ENCODE measurements around the gene MAN1C1. TPM values are rescaled to one million over a fixed set of nuclear protein-coding genes. Genes with fewer than 3 reads are reported as not detected.

The MAN1C1 gene
- total RNA-seq, 1 donor from 2014 or later = 5.4 TPM

DNA sequence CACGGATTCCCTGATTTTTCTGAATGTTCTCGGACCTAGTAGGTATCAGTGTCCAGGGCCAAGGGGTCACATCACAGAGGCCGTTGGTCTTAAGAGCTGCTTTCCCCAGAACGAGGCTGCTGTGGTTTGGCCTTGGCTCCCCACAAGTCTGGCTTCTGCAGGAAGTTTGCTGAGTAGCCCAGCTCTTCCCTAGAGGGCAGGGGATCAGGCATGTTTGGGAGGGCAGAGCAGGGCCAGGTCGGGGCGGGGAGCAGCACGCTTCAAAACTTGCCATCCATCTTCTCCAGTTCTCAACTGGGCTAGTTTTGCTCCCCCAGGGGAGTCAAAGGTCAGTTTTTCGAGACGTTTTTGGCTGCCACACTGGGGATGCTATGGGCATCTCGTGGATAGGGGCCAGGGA lies 37.0 kb downstream of the MAN1C1 start:
- no peaks in the 10 kb centered on the region for H3K36me3 Mint-ChIP-seq (ENCODE audit: unreplicated experiment)
- no peak overlapping the region for H3K4me3 Mint-ChIP-seq (ENCODE audit: unreplicated experiment)
- peaks cover 2% of the 10 kb centered on the region for H3K27me3 Mint-ChIP-seq (ENCODE audit: unreplicated experiment)
- no peaks in the 10 kb centered on the region for H3K9me3 Mint-ChIP-seq (ENCODE audit: unreplicated experiment)
- no peak for DNase-seq
- peaks cover 8% of the 10 kb centered on the region for H3K4me1 Mint-ChIP-seq (ENCODE audit: low read depth, unreplicated experiment)
- H3K27ac Mint-ChIP-seq (ENCODE audit: unreplicated experiment) = no peak overlapping the region
- TF ChIP-seq, protein P1, sequence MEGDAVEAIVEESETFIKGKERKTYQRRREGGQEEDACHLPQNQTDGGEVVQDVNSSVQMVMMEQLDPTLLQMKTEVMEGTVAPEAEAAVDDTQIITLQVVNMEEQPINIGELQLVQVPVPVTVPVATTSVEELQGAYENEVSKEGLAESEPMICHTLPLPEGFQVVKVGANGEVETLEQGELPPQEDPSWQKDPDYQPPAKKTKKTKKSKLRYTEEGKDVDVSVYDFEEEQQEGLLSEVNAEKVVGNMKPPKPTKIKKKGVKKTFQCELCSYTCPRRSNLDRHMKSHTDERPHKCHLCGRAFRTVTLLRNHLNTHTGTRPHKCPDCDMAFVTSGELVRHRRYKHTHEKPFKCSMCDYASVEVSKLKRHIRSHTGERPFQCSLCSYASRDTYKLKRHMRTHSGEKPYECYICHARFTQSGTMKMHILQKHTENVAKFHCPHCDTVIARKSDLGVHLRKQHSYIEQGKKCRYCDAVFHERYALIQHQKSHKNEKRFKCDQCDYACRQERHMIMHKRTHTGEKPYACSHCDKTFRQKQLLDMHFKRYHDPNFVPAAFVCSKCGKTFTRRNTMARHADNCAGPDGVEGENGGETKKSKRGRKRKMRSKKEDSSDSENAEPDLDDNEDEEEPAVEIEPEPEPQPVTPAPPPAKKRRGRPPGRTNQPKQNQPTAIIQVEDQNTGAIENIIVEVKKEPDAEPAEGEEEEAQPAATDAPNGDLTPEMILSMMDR (IDR thresholded peaks at IDR 0.05; ENCODE audit: partially characterized antibody, unreplicated experiment) = no peak

DNA sequence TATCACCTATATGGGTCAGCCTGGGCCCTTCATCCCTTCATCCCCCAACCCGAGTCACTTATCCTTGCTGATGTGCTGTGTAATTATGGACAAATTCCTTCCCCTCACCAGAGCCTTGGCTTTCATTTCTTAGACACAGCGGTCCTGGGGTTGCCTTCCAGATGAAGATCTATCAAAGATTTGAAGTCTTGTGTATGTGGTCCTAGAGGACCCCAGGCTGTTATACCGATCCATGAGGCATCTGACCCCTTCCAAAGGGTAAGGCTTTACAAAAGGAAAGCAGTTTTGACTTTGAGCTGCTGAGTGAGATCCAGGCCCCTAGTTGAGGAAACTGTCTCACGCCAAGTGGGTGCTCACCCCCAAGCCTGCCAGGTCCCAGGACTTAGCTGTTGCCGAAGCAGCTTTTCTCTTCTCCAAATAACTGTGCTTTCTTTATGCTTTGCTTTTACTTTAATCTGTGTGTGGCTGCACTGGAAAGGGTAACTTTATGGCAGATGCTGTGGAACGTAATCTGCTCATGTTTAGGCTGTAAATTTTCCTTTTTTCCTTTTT lies 37.6 kb downstream of the MAN1C1 start:
- Mint-ChIP-seq H3K27me3 (ENCODE audit: unreplicated experiment) (peaks cover 4% of the 10 kb centered on the region), H3K9me3 (ENCODE audit: unreplicated experiment) (no peaks in the 10 kb centered on the region), H3K27ac (ENCODE audit: unreplicated experiment) (no peak overlapping the region), H3K36me3 (ENCODE audit: unreplicated experiment) (no peaks in the 10 kb centered on the region), H3K4me3 (ENCODE audit: unreplicated experiment) (no peak overlapping the region), H3K4me1 (ENCODE audit: low read depth, unreplicated experiment) (peaks cover 11% of the 10 kb centered on the region)
- no peak for DNase-seq
- TF ChIP-seq, protein P1 (IDR thresholded peaks at IDR 0.05; ENCODE audit: partially characterized antibody, unreplicated experiment) = no peak

DNA sequence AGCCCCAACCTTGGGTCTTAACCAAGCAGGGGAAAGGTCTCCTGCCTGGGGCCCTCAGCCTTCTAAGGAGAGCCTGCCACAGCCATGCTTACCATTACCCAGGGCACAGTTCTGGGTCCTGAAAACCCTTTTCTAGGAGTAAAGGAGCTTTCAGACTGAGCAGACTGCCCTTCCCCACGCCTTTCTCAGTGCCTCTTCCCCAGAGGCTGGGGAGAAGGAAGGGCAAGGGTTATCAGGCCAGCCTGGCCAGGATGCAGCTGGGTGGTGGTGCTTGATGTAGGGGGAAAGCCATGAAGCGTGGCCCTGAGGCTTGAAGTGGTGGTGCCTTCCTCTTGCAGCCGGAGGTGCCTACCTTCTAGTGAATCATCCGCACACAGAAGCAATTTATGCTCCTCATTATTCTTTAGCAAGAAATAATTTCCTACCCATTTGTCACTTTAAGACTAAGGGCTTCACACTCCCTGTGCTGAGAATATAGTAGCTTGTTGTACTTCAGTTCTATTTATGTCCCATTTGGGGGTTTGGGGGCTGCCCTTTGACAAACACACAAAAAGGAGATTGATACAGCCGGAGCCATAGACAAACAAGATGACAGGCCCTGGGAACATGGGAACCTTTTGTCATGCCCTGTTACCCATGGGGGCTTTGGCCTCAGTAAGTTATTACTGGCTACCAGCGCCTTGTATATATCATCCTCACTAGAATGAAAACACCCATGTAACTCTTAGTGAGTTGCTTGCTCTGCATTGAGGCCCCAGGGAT lies 40.7 kb downstream of the MAN1C1 start:
- TF ChIP-seq, protein P1 (IDR thresholded peaks at IDR 0.05; ENCODE audit: partially characterized antibody, unreplicated experiment) = no peak
- Mint-ChIP-seq H3K4me3 (ENCODE audit: unreplicated experiment) (no peak overlapping the region), H3K27ac (ENCODE audit: unreplicated experiment) (no peak overlapping the region)

DNA sequence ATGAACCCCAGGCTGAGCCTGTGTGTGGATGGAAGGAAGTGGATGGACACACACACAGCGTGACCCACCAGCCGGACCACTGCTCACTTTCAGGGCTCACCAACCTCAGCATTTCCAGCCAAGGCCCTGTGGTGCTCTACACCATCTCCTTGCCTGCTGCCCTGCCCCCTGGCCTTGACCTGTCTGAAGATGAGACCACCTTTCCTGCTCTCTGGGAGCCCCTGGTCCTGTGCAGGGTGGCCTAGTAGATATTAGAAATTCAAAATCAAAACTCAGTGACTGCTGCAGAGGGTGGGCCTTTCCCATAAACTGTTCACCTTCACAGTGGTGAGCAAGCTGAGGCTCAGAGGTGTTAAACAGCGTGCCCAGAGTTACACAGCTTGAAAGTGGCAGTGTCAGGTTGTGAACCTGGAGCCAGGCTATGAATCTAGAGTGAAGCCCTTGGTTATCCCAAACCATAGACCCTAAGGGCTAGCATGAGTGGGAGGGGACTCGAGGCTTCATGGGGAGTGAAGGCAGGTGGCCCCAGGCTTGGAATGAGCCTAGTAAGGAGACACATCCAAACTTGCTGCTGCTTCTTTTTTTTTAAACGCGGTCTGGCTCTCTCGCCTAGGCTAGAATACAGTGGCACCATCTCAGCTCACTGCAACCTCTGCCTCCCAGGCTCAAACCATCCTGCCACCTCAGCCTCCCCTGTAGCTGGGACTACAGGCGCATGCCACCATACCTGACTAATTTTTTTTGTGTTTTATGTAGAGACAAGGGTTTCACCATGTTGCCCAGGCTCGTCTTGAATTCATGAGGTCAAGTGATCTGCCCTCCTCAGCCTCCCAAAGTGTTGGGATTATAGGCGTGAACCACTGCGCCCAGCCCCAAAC lies 41.5 kb downstream of the MAN1C1 start:
- H3K27me3 Mint-ChIP-seq (ENCODE audit: unreplicated experiment) = peaks cover 7% of the 10 kb centered on the region
- TF ChIP-seq, protein P1 (IDR thresholded peaks at IDR 0.05; ENCODE audit: partially characterized antibody, unreplicated experiment) = no peak
- H3K9me3 Mint-ChIP-seq (ENCODE audit: unreplicated experiment) = no peaks in the 10 kb centered on the region
- no peak overlapping the region for H3K27ac Mint-ChIP-seq (ENCODE audit: unreplicated experiment)
- no peaks in the 10 kb centered on the region for H3K36me3 Mint-ChIP-seq (ENCODE audit: unreplicated experiment)
- DNase-seq = no peak
- H3K4me3 Mint-ChIP-seq (ENCODE audit: unreplicated experiment) = no peak overlapping the region
- peaks cover 13% of the 10 kb centered on the region for H3K4me1 Mint-ChIP-seq (ENCODE audit: low read depth, unreplicated experiment)

More for the DNA sequence above, 40.7 kb downstream of the MAN1C1 start:
- DNase-seq = no peak
- peaks cover 4% of the 10 kb centered on the region for H3K27me3 Mint-ChIP-seq (ENCODE audit: unreplicated experiment)
- no peaks in the 10 kb centered on the region for H3K36me3 Mint-ChIP-seq (ENCODE audit: unreplicated experiment)
- no peaks in the 10 kb centered on the region for H3K9me3 Mint-ChIP-seq (ENCODE audit: unreplicated experiment)
- peaks cover 13% of the 10 kb centered on the region for H3K4me1 Mint-ChIP-seq (ENCODE audit: low read depth, unreplicated experiment)
